ENCODE results near the gene CD3G.

Gene CD3G

DNA sequence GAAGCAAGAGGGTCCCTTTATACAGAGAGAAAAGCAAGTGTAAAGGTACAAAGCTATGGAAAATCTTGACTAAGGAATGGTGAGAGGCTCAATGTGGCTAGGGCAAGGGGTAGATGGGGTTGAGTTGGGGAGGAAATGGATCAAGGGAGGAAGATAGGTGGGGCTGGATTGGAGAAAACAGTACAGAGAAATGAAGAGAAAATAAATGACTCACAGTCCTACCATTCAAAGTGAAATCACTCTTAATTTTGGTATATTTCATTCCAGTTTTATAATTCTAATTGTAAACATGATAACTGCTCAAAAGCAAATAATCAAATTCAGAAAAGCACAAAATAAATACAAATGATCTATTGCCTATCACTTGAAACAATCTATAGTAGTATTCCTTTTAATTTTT lies 31.8 kb downstream of the CD3G start:
- H3K36me3 ChIP-seq (ENCODE audit: control insufficient read depth, insufficient read depth, low read length) = no peaks in the 10 kb centered on the region
- no peak overlapping the region for H3K4me3 ChIP-seq (ENCODE audit: low read depth, low read length)
- no peak overlapping the region for H3K9ac ChIP-seq
- H2AFZ ChIP-seq = no peak overlapping the region
- no peak overlapping the region for H3K4me2 ChIP-seq (ENCODE audit: low read length)
- H3K27me3 ChIP-seq (ENCODE audit: control insufficient read depth, insufficient read depth, low read length) = no peaks in the 10 kb centered on the region
- no peaks in the 10 kb centered on the region for H3K4me1 ChIP-seq
- no peaks in the 10 kb centered on the region for H3K9me3 ChIP-seq (ENCODE audit: control insufficient read depth, low read length)
- TF ChIP-seq, protein P1, sequence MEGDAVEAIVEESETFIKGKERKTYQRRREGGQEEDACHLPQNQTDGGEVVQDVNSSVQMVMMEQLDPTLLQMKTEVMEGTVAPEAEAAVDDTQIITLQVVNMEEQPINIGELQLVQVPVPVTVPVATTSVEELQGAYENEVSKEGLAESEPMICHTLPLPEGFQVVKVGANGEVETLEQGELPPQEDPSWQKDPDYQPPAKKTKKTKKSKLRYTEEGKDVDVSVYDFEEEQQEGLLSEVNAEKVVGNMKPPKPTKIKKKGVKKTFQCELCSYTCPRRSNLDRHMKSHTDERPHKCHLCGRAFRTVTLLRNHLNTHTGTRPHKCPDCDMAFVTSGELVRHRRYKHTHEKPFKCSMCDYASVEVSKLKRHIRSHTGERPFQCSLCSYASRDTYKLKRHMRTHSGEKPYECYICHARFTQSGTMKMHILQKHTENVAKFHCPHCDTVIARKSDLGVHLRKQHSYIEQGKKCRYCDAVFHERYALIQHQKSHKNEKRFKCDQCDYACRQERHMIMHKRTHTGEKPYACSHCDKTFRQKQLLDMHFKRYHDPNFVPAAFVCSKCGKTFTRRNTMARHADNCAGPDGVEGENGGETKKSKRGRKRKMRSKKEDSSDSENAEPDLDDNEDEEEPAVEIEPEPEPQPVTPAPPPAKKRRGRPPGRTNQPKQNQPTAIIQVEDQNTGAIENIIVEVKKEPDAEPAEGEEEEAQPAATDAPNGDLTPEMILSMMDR (IDR thresholded peaks at IDR 0.05) = no peak
- H3K79me2 ChIP-seq = no peaks in the 10 kb centered on the region
- H3K27ac ChIP-seq = no peak overlapping the region

DNA sequence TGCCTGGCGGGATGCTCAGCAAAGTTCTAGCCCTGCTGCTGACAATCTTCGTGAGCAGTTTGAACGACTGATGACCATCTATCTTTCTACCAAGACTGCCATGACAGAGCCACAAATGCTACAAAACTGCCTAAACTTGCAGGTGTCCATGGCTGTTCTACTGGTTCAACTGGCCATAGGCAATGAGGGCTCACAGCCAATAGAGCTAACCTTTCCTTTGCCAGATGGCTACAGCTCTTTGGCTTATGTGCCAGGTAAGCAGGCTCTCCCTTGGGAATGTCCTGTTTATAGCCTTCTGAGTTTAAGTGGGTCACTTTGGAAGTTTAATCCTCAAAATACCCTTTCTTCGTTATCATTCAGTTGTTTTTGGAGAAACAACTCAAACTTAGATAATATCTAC lies 35.4 kb downstream of the CD3G start:
- no peak overlapping the region for H2AFZ ChIP-seq
- TF ChIP-seq, protein P1 (IDR thresholded peaks at IDR 0.05) = no peak
- no peaks in the 10 kb centered on the region for H3K4me1 ChIP-seq
- no peak overlapping the region for H3K27ac ChIP-seq
- no peaks in the 10 kb centered on the region for H3K27me3 ChIP-seq (ENCODE audit: control insufficient read depth, insufficient read depth, low read length)
- H3K4me3 ChIP-seq (ENCODE audit: low read depth, low read length) = no peak overlapping the region
- H3K4me2 ChIP-seq (ENCODE audit: low read length) = no peak overlapping the region
- H3K9me3 ChIP-seq (ENCODE audit: control insufficient read depth, low read length) = no peaks in the 10 kb centered on the region
- H3K36me3 ChIP-seq (ENCODE audit: control insufficient read depth, insufficient read depth, low read length) = no peaks in the 10 kb centered on the region
- H3K9ac ChIP-seq = no peak overlapping the region
- no peaks in the 10 kb centered on the region for H3K79me2 ChIP-seq

GRCh38 chr11:118380571-118380970 lies 36.4 kb downstream of the CD3G start:
- H3K79me2 ChIP-seq = no peaks in the 10 kb centered on the region
- no peak overlapping the region for H3K9ac ChIP-seq
- no peak overlapping the region for H3K4me3 ChIP-seq (ENCODE audit: low read depth, low read length)
- H3K9me3 ChIP-seq (ENCODE audit: control insufficient read depth, low read length) = no peaks in the 10 kb centered on the region
- H3K4me2 ChIP-seq (ENCODE audit: low read length) = no peak overlapping the region
- no peak overlapping the region for H2AFZ ChIP-seq
- H3K4me1 ChIP-seq = no peaks in the 10 kb centered on the region
- no peaks in the 10 kb centered on the region for H3K27me3 ChIP-seq (ENCODE audit: control insufficient read depth, insufficient read depth, low read length)
- TF ChIP-seq, protein P1 (IDR thresholded peaks at IDR 0.05) = no peak
- no peak overlapping the region for H3K27ac ChIP-seq
- H3K36me3 ChIP-seq (ENCODE audit: control insufficient read depth, insufficient read depth, low read length) = no peaks in the 10 kb centered on the region

DNA sequence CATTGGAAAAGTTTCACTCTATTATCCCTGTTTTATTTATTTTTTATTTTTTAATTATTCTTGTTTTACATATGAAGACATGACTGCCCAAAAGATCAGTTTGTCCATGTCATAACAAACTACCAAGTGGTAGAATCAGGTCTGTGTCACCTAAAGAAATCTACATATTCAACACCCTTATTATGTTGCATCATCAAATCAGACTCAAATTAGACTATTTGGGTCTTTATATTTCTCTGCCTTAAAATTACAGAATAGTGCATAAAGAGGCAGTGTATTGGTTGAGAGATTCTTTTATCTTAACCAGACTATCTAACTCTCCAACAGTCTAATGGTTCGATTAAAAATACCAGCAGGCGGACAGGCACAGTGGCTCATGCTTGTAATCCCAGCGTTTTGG lies 38.8 kb downstream of the CD3G start:
- no peaks in the 10 kb centered on the region for H3K79me2 ChIP-seq
- H3K4me3 ChIP-seq (ENCODE audit: low read depth, low read length) = no peak overlapping the region
- H3K4me2 ChIP-seq (ENCODE audit: low read length) = no peak overlapping the region
- H3K36me3 ChIP-seq (ENCODE audit: control insufficient read depth, insufficient read depth, low read length) = no peaks in the 10 kb centered on the region
- H3K27ac ChIP-seq = no peak overlapping the region
- H3K9me3 ChIP-seq (ENCODE audit: control insufficient read depth, low read length) = no peaks in the 10 kb centered on the region
- H3K9ac ChIP-seq = no peak overlapping the region
- no peaks in the 10 kb centered on the region for H3K27me3 ChIP-seq (ENCODE audit: control insufficient read depth, insufficient read depth, low read length)
- TF ChIP-seq, protein P1 (IDR thresholded peaks at IDR 0.05) = no peak
- no peaks in the 10 kb centered on the region for H3K4me1 ChIP-seq
- no peak overlapping the region for H2AFZ ChIP-seq

DNA sequence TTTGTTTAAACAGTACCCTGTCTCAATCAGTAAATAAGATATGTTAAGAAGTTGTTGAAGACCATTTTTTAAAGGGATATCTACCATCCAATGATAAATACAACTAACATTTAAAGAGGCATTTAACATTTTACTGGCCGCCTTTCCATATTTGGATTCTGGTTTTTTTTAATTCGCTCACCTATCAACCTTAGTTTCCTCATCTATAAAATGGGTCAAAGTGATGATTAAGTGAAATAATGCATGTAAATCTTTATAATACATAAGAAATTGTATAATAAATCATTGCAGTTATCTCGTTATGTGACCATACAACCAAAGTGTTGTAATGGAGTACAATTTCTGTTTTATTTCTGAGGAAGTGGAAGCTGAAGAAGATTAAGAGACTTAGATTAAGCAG lies 39.5 kb downstream of the CD3G start:
- Histone ChIP-seq H3K27me3 (ENCODE audit: control insufficient read depth, insufficient read depth, low read length) (no peaks in the 10 kb centered on the region), H3K4me3 (ENCODE audit: low read depth, low read length) (no peak overlapping the region), H2AFZ (no peak overlapping the region), H3K4me1 (no peaks in the 10 kb centered on the region), H3K36me3 (ENCODE audit: control insufficient read depth, insufficient read depth, low read length) (no peaks in the 10 kb centered on the region), H3K9me3 (ENCODE audit: control insufficient read depth, low read length) (no peaks in the 10 kb centered on the region), H3K27ac (no peak overlapping the region), H3K9ac (no peak overlapping the region), H3K79me2 (no peaks in the 10 kb centered on the region), H3K4me2 (ENCODE audit: low read length) (no peak overlapping the region)
- TF ChIP-seq, protein P1 (IDR thresholded peaks at IDR 0.05) = no peak

All from parathyroid adenoma (tissue), 2 donors.